Kasumi-1 (cell line): Measurements from ENCODE around the gene B4GALNT2.

Experiments
- DNase-seq, 2 experiments: peaks; one replicate each; lab custom pipeline; 2025; lab: John Stamatoyannopoulos, UW

B4GALNT2 gene

GRCh38 chr17:49210158-49211029, 77.8 kb downstream of the B4GALNT2 start, which contains the start of the genes ABI3 and GNGT2:
ABI3 (plus strand) TSS chr17:49210707; CDS start chr17:49210725, 18 bp downstream.
GNGT2 (minus strand) TSS chr17:49210574; CDS start chr17:49207422, 3,152 bp downstream.
- DNase-seq = peak; percentile 51 to 62

- DNase-seq = no peak
These were observed 80.8 kb downstream of the B4GALNT2 start for GRCh38 chr17:49213399-49213798.

GRCh38 chr17:49213847-49214246, 81.3 kb downstream of the B4GALNT2 start:
- no peak for DNase-seq

- DNase-seq = no peak
These were observed 82.2 kb downstream of the B4GALNT2 start for GRCh38 chr17:49214676-49215360.

GRCh38 chr17:49216482-49216881, 83.9 kb downstream of the B4GALNT2 start:
- DNase-seq = no peak

- peak; percentile 60 to 67 for DNase-seq
These were observed 84.5 kb downstream of the B4GALNT2 start for GRCh38 chr17:49216953-49217650.

GRCh38 chr17:49217651-49218413, 85.3 kb downstream of the B4GALNT2 start:
- DNase-seq = peak; percentile 86 to 91

- peak; percentile 47 to 69 for DNase-seq
These were observed 86.7 kb downstream of the B4GALNT2 start for GRCh38 chr17:49218941-49219913.

GRCh38 chr17:49219987-49220386, 87.4 kb downstream of the B4GALNT2 start:
- DNase-seq = no peak

- no peak for DNase-seq
These were observed 90.6 kb downstream of the B4GALNT2 start for GRCh38 chr17:49223168-49223516.

GRCh38 chr17:49223517-49224197, 91.1 kb downstream of the B4GALNT2 start:
- peak; percentile 40 to 55 for DNase-seq

GRCh38 chr17:49224198-49224996, 91.8 kb downstream of the B4GALNT2 start:
- no peak for DNase-seq

- DNase-seq = no peak
These were observed 92.4 kb downstream of the B4GALNT2 start for GRCh38 chr17:49224997-49225337.

GRCh38 chr17:49225554-49226236, 93.1 kb downstream of the B4GALNT2 start:
- DNase-seq = no peak
